Endothelial cell of umbilical vein (primary cell): ENCODE data around the gene ZNF414. TPM values are rescaled to one million over a fixed set of nuclear protein-coding genes. Genes with fewer than 3 reads are reported as not detected.

ENCODE experiments used
- BruUV-seq: library from RNA; stranded (reverse); fragments of 400-500 nt; replicated peaks from 2 replicates; lab custom pipeline; 2021; lab: Mats Ljungman, UMichigan
- CTCF ChIA-PET: fragments of 300-600, 350-600 bp; sonication (Branson Sonifier 250); formaldehyde crosslinking; loops from one replicate; lab custom pipeline; 2021; ENCODE audit warnings: antibody characterized with exemption, inconsistent platforms; lab: Charles Lee
- POLR2A ChIA-PET: fragments of 300-600, 350-600 bp; sonication (Branson Sonifier 250); formaldehyde crosslinking; loops from one replicate; lab custom pipeline; 2021; ENCODE audit warnings: antibody characterized with exemption, inconsistent platforms; lab: Charles Lee
- DNase-seq: peaks from one replicate; pipeline ENCODE4 v3.0.0-alpha.2; 2011; ENCODE audit warnings: low read depth, low spot score
- FAIRE-seq: peaks from 2 replicates; lab custom pipeline; 2011; peaks lifted over from hg19 to GRCh38; lab: Jason Lieb, UNC
- H2AFZ ChIP-seq: 2 replicates; pipeline ENCODE4 v1.6.0; 2012; ENCODE audit warnings: low read depth, low read length, control low read depth, inconsistent platforms
- H3K27ac ChIP-seq: 2 replicates; pipeline ENCODE4 v1.5.1; 2011; ENCODE audit warnings: low read depth, mild to moderate bottlenecking, control low read depth, low read length, moderate library complexity; ENCODE audit not compliant: insufficient read depth
- H3K27me3 ChIP-seq, 2 experiments: 2 replicates each; pipeline versions ENCODE4 v1.6.0 to v1.6.1; 2011; ENCODE audit warnings: low read length in 2 of 2, mixed read lengths in 1 of 2; ENCODE audit not compliant: control insufficient read depth in 2 of 2, insufficient read depth in 2 of 2
- H3K36me3 ChIP-seq, 2 experiments: 2 replicates in 1 of 2; 3 replicates in 1 of 2; pipeline ENCODE4 v1.5.1; 2011; ENCODE audit warnings: low read length in 2 of 2, mild to moderate bottlenecking in 1 of 2, moderate library complexity in 1 of 2; ENCODE audit not compliant: control insufficient read depth in 2 of 2, insufficient read depth in 2 of 2; ENCODE audit errors: extremely low read depth in 1 of 2
- H3K4me1 ChIP-seq: 3 replicates; pipeline ENCODE4 v1.5.1; 2011; ENCODE audit warnings: mild to moderate bottlenecking, low read length; ENCODE audit not compliant: control insufficient read depth, insufficient read depth; ENCODE audit errors: extremely low read depth
- H3K4me2 ChIP-seq: 2 replicates; pipeline ENCODE4 v1.6.1; 2011; ENCODE audit warnings: low read length, control low read depth, mixed read lengths; ENCODE audit not compliant: insufficient read depth
- H3K4me3 ChIP-seq, 3 experiments: fragments of 200-600 bp in 1 of 3; sonication (generic), shearing (Covaris generic) in 1 of 3; replicated peaks in 1 of 3; 2 replicates each; pipeline ENCODE4 v1.5.1; 2011 to 2016; ENCODE audit warnings: control low read depth in 3 of 3, low read length in 3 of 3, mild to moderate bottlenecking in 2 of 3, inconsistent platforms in 1 of 3, low read depth in 1 of 3, moderate library complexity in 1 of 3; ENCODE audit not compliant: insufficient read depth in 1 of 3
- H3K79me2 ChIP-seq: 2 replicates; pipeline ENCODE4 v1.6.0; 2012; ENCODE audit warnings: low read length, inconsistent platforms; ENCODE audit not compliant: control insufficient read depth, insufficient read depth
- H3K9ac ChIP-seq: replicated peaks from 2 replicates; pipeline ENCODE3; 2011; ENCODE audit warnings: low read length, control low read depth; ENCODE audit not compliant: insufficient read depth; ENCODE audit errors: extremely low read depth
- H3K9me1 ChIP-seq: replicated peaks from 3 replicates; pipeline ENCODE4 v1.6.0; 2011; ENCODE audit warnings: mild to moderate bottlenecking, low read length; ENCODE audit not compliant: control insufficient read depth, insufficient read depth; ENCODE audit errors: extremely low read depth
- H3K9me3 ChIP-seq: replicated peaks from 2 replicates; pipeline ENCODE4 v1.5.1; 2012; ENCODE audit warnings: low read length, inconsistent platforms; ENCODE audit not compliant: control insufficient read depth, insufficient read depth
- H4K20me1 ChIP-seq: replicated peaks from 2 replicates; pipeline ENCODE3; 2011; ENCODE audit warnings: mild to moderate bottlenecking, low read length; ENCODE audit not compliant: control insufficient read depth, insufficient read depth; ENCODE audit errors: extremely low read depth
- EZH2 ChIP-seq: IDR thresholded peaks from 2 replicates; pipeline ENCODE4 v1.6.1; 2012; ENCODE audit warnings: borderline replicate concordance, low read depth, mild to moderate bottlenecking, moderate library complexity, low read length, inconsistent platforms; ENCODE audit not compliant: severe bottlenecking
- FOS ChIP-seq: IDR thresholded peaks from 2 replicates; pipeline ENCODE4 v1.6.1; 2011; ENCODE audit warnings: mild to moderate bottlenecking, low read length, moderate library complexity, borderline replicate concordance; ENCODE audit not compliant: insufficient read depth
- GATA2 ChIP-seq: IDR thresholded peaks from 2 replicates; pipeline ENCODE4 v1.7.0; 2011; ENCODE audit warnings: low read depth, mild to moderate bottlenecking, moderate library complexity, mixed read lengths, low read length; ENCODE audit not compliant: insufficient read length, insufficient read depth
- JUN ChIP-seq: IDR thresholded peaks from 2 replicates; pipeline ENCODE4 v1.6.1; 2011; ENCODE audit warnings: borderline replicate concordance, low read depth; ENCODE audit not compliant: insufficient read length, insufficient read depth
- MYC ChIP-seq: IDR thresholded peaks from one replicate; pipeline ENCODE4 v1.6.1; 2011; ENCODE audit warnings: mild to moderate bottlenecking, low read depth, low read length
- POLR2A ChIP-seq: IDR thresholded peaks from 2 replicates; pipeline ENCODE4 v1.6.1; 2012; ENCODE audit warnings: low read depth, mild to moderate bottlenecking, control low read depth, low read length
- POLR2AphosphoS5 ChIP-seq: IDR thresholded peaks from 2 replicates; pipeline ENCODE4 v1.6.1; 2012; ENCODE audit warnings: low read depth, mild to moderate bottlenecking, control low read depth, low read length, moderate library complexity; ENCODE audit not compliant: insufficient read depth
- dilution Hi-C: fragments of 300-500 bp; cut with MboI; formaldehyde crosslinking; loops from one replicate; pipeline ENCODE4 v1.15.0; 2019; ENCODE audit warnings: low sequenced_read_pairs; ENCODE audit not compliant: extremely low pct_ligation_motif_present
- intact Hi-C: fragments of 100-400 bp; cut with micrococcal nuclease; formaldehyde crosslinking; loops from one replicate; pipeline ENCODE4 v1.10.0; 2022
- polyA plus RNA-seq, 4 experiments: library from polyadenylated mRNA; depleted of rRNA in 3 of 4; stranded (reverse) in 3 of 4; unstranded in 1 of 4; fragments of >200 nt; gene quantifications; 2 replicates each; pipeline versions ENCODE4 v1.2.1 to v1.2.3, GENCODE V29; 2011 to 2012; ENCODE audit warnings: missing spikeins in 1 of 4
- total RNA-seq: library from RNA; stranded (reverse); gene quantifications from 2 replicates; pipeline ENCODE4 v1.2.3, GENCODE V29; 2021
- TF ChIP-seq, protein P1 (sequence below), 2 donors: IDR thresholded peaks; 1 replicate in 1 of 2; 2 replicates in 1 of 2; pipeline ENCODE4 v1.5.1; 2011; ENCODE audit warnings: low read length in 2 of 2, mild to moderate bottlenecking in 2 of 2, moderate library complexity in 2 of 2, control low read depth in 1 of 2, inconsistent platforms in 1 of 2, low read depth in 1 of 2; ENCODE audit not compliant: insufficient read depth in 1 of 2; ENCODE audit errors: extremely low read depth in 1 of 2
- TF ChIP-seq, protein P2 (sequence below): IDR thresholded peaks from 2 replicates; pipeline ENCODE4 v1.6.1; 2011; ENCODE audit not compliant: insufficient read depth, insufficient read length

ZNF414 gene
- total and polyA plus RNA-seq, 2 donors (not counting 3 experiments of a cell fraction or from before 2014, with no cell fraction given), result 11.6 to 20.6 TPM

DNA sequence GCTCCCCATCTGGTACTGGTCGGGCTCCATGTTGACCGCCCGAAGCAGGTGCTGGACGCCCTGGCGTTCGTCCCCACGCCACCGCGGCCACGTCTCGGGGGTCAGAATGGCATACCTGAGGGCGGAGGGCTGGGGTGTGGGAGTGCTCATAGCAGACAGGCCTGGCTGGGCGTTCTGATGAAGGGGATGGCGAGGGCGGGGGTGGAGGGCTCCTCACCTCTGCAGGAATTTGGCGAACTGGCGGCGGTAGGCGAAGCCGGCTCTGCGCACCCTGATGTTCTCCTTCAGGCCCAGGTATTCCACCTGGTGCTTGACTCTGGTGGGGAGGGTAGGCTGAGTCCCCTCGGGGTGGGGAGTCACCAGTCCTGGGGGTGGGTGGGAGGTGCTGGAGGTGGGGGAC lies 22.3 kb upstream of the ZNF414 start:
- CTCF ChIA-PET, result no interaction called here
- FAIRE-seq, result no peak
- no peak overlapping the region for H3K4me3 ChIP-seq
- no peak overlapping the region for H3K4me2 ChIP-seq
- no peaks in the 10 kb centered on the region for H3K36me3 ChIP-seq
- no peaks in the 10 kb centered on the region for H3K27me3 ChIP-seq
- dilution Hi-C loops (no loop called here), intact Hi-C loops (no loop called here)
- BruUV-seq, result no TSS peak
- no peaks in the 10 kb centered on the region for H3K79me2 ChIP-seq
- no peak for DNase-seq
- H3K9me3 ChIP-seq, result no peaks in the 10 kb centered on the region
- TF ChIP-seq FOS, result no peak
- TF ChIP-seq, protein P1, sequence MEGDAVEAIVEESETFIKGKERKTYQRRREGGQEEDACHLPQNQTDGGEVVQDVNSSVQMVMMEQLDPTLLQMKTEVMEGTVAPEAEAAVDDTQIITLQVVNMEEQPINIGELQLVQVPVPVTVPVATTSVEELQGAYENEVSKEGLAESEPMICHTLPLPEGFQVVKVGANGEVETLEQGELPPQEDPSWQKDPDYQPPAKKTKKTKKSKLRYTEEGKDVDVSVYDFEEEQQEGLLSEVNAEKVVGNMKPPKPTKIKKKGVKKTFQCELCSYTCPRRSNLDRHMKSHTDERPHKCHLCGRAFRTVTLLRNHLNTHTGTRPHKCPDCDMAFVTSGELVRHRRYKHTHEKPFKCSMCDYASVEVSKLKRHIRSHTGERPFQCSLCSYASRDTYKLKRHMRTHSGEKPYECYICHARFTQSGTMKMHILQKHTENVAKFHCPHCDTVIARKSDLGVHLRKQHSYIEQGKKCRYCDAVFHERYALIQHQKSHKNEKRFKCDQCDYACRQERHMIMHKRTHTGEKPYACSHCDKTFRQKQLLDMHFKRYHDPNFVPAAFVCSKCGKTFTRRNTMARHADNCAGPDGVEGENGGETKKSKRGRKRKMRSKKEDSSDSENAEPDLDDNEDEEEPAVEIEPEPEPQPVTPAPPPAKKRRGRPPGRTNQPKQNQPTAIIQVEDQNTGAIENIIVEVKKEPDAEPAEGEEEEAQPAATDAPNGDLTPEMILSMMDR (IDR thresholded peaks at IDR 0.05; ENCODE audit: extremely low read depth in 1 of 2, insufficient read depth in 1 of 2, low read depth in 1 of 2, low read length in 2 of 2), result no peak
- no peak for TF ChIP-seq POLR2AphosphoS5
- no peak for TF ChIP-seq GATA2
- no peak for TF ChIP-seq JUN
- TF ChIP-seq EZH2, result no peak
- no peak for TF ChIP-seq MYC
- TF ChIP-seq, protein P2, sequence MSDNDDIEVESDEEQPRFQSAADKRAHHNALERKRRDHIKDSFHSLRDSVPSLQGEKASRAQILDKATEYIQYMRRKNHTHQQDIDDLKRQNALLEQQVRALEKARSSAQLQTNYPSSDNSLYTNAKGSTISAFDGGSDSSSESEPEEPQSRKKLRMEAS, result no peak
- no peak for TF ChIP-seq POLR2A
- H3K9ac ChIP-seq, result no peak overlapping the region
- no peaks in the 10 kb centered on the region for H4K20me1 ChIP-seq
- no peak overlapping the region for H2AFZ ChIP-seq
- H3K9me1 ChIP-seq, result no peaks in the 10 kb centered on the region
- H3K27ac ChIP-seq, result no peak overlapping the region
- no peaks in the 10 kb centered on the region for H3K4me1 ChIP-seq
- POLR2A ChIA-PET, result no interaction called here
